HG03108 (cell line): Measurements from ENCODE around the gene RNF11.

Experiments used
- ATAC-seq: cut with Tn5 transposase; IDR thresholded peaks from one replicate; pipeline ENCODE4 v1.9.1; 2021; ENCODE audit warnings: moderate library complexity; ENCODE audit not compliant: unreplicated experiment

RNF11 gene

DNA sequence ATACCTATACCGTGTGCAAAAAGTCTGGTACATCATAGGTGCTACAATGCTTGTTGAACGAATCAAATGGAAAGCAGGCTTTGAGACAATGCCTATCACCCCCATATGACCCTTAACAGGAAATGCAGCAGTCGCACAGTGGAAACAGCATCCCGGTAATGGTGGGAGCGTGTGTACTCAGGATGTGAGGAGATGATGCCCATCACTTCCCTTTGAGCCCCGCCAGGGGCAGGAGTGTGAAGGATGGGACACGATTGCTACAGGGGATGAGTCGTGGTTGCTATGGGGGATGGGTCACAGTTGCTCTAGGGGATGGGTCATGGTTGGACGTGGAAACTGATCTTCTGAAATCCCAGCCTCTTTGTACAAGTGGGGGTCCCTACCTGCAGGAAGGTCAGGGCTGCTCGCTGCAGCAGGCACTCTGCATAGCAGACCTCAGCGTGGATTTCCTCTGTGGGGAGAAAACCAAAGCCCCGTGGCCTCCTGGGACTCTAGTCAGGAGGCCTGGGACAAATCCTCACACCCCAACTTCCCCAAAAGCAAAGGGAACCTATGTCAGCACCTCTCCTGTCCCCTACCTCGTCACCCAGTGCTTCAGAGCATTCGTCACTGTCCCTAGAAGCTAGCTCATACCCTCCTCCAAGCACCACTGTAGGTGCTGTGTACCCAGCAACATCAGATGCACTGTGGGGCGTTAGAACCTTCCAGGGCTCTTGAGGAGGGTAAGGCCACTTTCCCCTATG is 75.0 kb downstream of the RNF11 start:
- ATAC-seq, result no peak

GRCh38 chr1:51311826-51312225 is 75.8 kb downstream of the RNF11 start:
- no peak for ATAC-seq

GRCh38 chr1:51312718-51313117 is 76.6 kb downstream of the RNF11 start:
- ATAC-seq, result no peak

- ATAC-seq, result no peak
Measured at GRCh38 chr1:51313268-51313852, 77.3 kb downstream of the RNF11 start.

- no peak for ATAC-seq
Measured at GRCh38 chr1:51313961-51314777, 78.1 kb downstream of the RNF11 start.

DNA sequence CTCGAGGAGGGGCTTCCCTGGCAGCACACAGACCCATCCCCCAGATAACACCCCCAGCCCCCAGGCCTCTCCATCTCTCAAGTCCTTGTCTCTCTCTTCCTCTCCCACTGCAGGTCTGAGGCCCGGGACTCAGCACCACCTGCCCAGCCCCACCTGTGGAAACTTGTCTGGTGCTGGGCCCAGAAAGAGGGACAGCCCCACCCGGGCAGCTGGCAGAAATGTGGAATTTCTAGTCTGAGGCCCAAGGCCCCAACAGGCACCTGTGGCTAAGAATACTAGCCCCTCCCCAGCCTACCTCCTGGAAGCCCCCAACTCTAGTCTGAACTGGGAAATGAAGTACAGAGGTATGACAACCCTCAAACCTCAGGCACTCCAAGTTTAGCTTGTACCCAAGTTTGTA is 78.9 kb downstream of the RNF11 start:
- no peak for ATAC-seq

DNA sequence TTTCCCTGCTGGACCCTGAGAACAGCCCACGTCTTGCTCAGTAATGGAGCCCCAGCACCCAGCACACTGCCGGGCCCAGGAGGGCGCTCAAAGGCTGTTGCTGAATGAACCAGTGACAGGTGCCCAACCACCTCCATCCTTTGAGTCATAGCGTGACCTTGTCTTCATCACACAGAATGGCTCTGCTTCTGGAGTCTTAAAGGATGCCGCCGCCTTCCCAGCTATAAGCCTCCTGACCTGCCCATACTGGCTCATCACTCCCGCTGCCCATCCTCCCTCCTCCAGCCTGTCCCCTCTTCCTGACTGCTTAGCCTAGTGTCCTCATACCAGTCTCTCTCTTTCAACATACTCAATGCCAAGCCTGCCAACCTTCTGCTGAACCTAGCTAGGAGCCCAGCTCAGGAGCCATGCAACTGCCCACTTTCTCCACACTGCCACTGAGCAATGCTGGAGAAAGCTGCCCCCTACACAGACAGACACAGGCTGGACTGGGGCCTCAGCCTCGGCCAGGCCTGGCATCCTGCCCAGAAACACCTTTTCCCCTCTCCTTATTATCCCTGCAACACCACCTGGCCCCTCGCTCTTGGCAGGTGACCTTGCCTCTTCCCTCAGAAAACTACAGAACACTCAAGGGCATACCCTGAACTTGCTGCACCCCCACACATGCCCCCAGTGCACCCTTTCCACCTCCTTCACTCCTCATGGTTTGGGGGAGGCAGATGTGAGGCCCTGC is 80.2 kb downstream of the RNF11 start:
- no peak for ATAC-seq

- ATAC-seq, result no peak
Measured at GRCh38 chr1:51316846-51317120, 80.7 kb downstream of the RNF11 start.

- ATAC-seq, result no peak
Measured at GRCh38 chr1:51317798-51318197, 81.7 kb downstream of the RNF11 start.

DNA sequence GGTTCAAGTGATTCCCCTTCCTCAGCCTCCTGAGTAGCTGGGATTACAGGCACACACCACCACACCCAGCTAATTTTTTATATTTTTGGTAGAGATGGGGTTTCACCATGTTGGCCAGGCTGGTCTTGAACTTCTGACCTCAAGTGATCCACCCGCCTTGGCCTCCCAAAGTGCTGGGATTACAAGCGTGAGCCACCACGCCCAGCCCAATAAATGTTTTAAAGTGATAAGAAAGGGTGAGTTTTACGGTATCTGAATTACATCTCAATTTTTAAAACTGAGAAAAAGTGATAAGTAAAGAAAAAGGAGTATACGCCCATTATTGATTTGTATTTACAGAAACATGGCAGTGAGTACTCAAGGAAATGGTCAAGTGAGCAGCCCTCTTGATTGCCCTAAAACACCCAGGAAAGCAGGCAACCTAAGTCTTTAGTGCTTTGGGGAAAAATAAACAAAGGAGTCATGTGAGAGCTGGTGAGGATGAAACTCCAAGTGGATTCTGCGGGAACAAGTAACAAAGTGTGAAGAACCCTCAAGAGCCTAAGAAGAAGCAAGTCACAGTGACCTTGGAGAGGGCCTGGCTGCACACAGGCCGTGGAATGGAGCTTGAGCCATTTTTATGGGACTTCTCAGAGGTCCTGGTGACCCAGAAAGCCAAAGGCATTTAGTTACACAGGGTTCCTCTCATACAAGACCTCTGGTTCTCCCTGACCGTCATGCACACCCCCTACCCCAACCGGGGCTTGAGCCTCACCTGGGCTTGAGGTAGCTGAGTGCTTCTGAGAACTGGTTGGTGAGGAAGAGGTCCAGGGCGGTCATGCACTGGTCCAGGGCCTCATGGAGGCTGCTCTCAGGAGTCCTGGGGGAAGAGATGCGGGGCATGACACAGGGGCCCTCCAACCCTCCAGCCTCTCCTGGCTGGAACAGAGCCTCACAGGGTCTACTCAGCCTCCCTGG is 85.2 kb downstream of the RNF11 start:
- ATAC-seq, result no peak

GRCh38 chr1:51321924-51322280 is 85.8 kb downstream of the RNF11 start:
- no peak for ATAC-seq

DNA sequence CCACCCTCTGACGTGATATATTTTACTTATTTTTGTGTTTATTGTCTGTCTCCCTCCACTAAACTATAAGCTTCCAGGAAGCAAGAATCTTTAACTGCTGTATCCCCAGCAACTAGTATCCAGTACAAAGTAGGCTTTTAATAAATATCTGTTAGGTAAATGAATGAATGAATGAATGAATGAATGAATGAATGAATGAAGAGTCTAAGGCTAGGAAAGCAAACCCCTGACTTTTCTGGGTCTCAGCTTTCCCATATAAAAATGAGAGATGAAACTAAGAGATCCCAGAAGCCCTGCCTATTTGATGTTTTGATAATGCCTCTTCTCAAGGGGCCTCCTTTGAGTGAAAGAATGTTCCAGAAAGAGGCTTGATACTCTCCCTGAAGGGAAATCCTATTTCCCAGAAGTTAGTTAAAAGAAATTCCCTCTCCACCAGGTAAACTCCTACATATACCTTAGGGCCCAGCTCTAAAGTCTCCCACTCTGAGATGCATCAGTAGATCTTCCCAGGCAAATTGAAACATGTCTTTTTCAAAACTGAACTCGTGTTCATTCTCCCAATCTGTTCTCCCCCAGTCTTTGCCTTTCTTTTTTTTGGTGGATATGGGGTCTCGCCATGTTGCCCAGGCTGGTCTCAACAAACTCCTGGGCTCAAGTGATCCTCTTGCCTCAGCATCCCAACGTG is 86.5 kb downstream of the RNF11 start:
- no peak for ATAC-seq
